Ovary (tissue), 9 donors: ENCODE measurements around the gene CEBPZOS. TPM values are rescaled to one million over a fixed set of nuclear protein-coding genes. Genes with fewer than 3 reads are reported as not detected.

Experiments
- DNase-seq, 5 donors: peaks; one replicate each; pipeline ENCODE4 v3.0.0-alpha.2; 2019 to 2020
- H3K27ac ChIP-seq, 2 donors: fragments of 200-600 bp; one replicate each; pipeline versions ENCODE4 v1.5.1 to v1.8.0; 2019 to 2022
- H3K27me3 ChIP-seq: fragments of 200-600 bp; one replicate; pipeline ENCODE4 v1.8.0; 2022
- H3K36me3 ChIP-seq: fragments of 200-600 bp; sonication (generic); one replicate; pipeline ENCODE4 v1.5.1; 2019
- H3K4me1 ChIP-seq: one replicate; pipeline ENCODE4 v1.8.1; 2013; ENCODE audit warnings: mild to moderate bottlenecking, moderate library complexity; ENCODE audit not compliant: insufficient read depth
- H3K4me3 ChIP-seq: fragments of 200-600 bp; sonication (generic); one replicate; pipeline ENCODE4 v1.5.1; 2017
- H3K9me3 ChIP-seq, 2 donors: fragments of 200-600 bp in 1 of 2; sonication (generic) in 1 of 2; one replicate each; pipeline versions ENCODE4 v1.5.1 to v1.8.1; 2013 to 2019; ENCODE audit warnings: mild to moderate bottlenecking in 1 of 2, moderate library complexity in 1 of 2
- CTCF ChIP-seq, 3 donors: fragments of 450-650 bp in 2 of 3; fragments of 200-600 bp in 1 of 3; IDR thresholded peaks; one replicate each; pipeline versions ENCODE4 v1.5.1 to v1.8.0; 2016 to 2022; ENCODE audit warnings: antibody characterized with exemption in 3 of 3, mild to moderate bottlenecking in 1 of 3
- EP300 ChIP-seq: sonication (generic); formaldehyde crosslinking; IDR thresholded peaks from one replicate; pipeline ENCODE4 v1.6.1; 2017; ENCODE audit warnings: antibody characterized with exemption
- POLR2A ChIP-seq: fragments of 450-650 bp; IDR thresholded peaks from one replicate; pipeline ENCODE4 v1.6.1; 2017; ENCODE audit warnings: antibody characterized with exemption, mild to moderate bottlenecking, moderate library complexity
- WGBS, 3 donors: extraction: QIAGEN DNeasy Blood & Tissue Kit in 1 of 3; methylation state at CpG; one replicate each; pipeline versions ENCODE4 v1.1.5 to v1.1.7; 2013 to 2017; 5-methylcytosine and 5-hydroxymethylcytosine counted together
- intact Hi-C, 4 donors: fragments of 100-400 bp; cut with DNase I; formaldehyde crosslinking; loops; one replicate each; pipeline versions ENCODE4 v1.11.0 to v1.15.1; 2022 to 2023
- polyA plus RNA-seq, 2 donors: library from polyadenylated mRNA; stranded (reverse); fragments of 200-250 nt in 1 of 2; fragments of 350-450 nt in 1 of 2; fragmentation: Illumina TruSeq in 1 of 2; extraction: RNeasy Lipid Tissue Mini Kit (QIAGEN cat#74804) in 1 of 2; gene quantifications; one replicate each; pipeline ENCODE4 v1.2.3, GENCODE V29; 2013 to 2014
- total RNA-seq, 7 donors: library from RNA; depleted of rRNA in 2 of 7; stranded (reverse); fragments of >200 nt in 2 of 7; fragmentation: NEBNext Ultra II Directional in 3 of 7; extraction: Animal tissue kit (Norgen Biotek cat#: 25700) in 3 of 7; gene quantifications; one replicate each; pipeline versions ENCODE4 v1.1.0 to v1.2.4, GENCODE V29; 2016 to 2023
- donor health status: DM: no; HTN: no; CAD: no; lungs with moderate emphysema.
- donor health status: DM: no; HTN: no; CAD: no.
- donor health status: Bipolar disorder and iron deficiency.
- donor health status: DM: yes; HTN: yes; CAD: no.
- donor health status: DM: no; HTN: no; CAD: no.
- donor health status: DM: yes; HTN: yes; CAD: no.

CEBPZOS gene
- total and polyA plus RNA-seq, 9 donors, result 22.6 to 47.4 (median 41.4) TPM

- no peak for TF ChIP-seq POLR2A
- TF ChIP-seq EP300, result no peak
- TF ChIP-seq CTCF (IDR thresholded peaks at IDR 0.05), result no peak
- H3K9me3 ChIP-seq, result no peaks in the 10 kb centered on the region
- H3K27ac ChIP-seq, result no peak overlapping the region
- no peak overlapping the region for H3K4me3 ChIP-seq
- no peak for DNase-seq
- H3K27me3 ChIP-seq, result no peaks in the 10 kb centered on the region
- WGBS, 3 donors, result 95 to 96% (median 95%) methylated on average over 3 of the region's 3 CpGs
- intact Hi-C loops, result no loop called here
- no peaks in the 10 kb centered on the region for H3K36me3 ChIP-seq
- H3K4me1 ChIP-seq, result peaks cover 18% of the 10 kb centered on the region
These were observed 32.5 kb downstream of the CEBPZOS start for GRCh38 chr2:37228788-37229187.

- no peak overlapping the region for H3K27ac ChIP-seq
- H3K4me3 ChIP-seq, result peak overlapping the region; percentile 87
- H3K9me3 ChIP-seq, result no peaks in the 10 kb centered on the region
- intact Hi-C loops, result no loop called here
- no peak for TF ChIP-seq EP300
- no peak for TF ChIP-seq POLR2A
- no peak for TF ChIP-seq CTCF (IDR thresholded peaks at IDR 0.05)
- DNase-seq, result no peak
- H3K36me3 ChIP-seq, result no peaks in the 10 kb centered on the region
- no peaks in the 10 kb centered on the region for H3K27me3 ChIP-seq
- 0 to 2% (median 1%) methylated on average over 8 of the region's 8 CpGs for WGBS, 3 donors
- peaks cover 17% of the 10 kb centered on the region for H3K4me1 ChIP-seq
These were observed 34.3 kb downstream of the CEBPZOS start for GRCh38 chr2:37230581-37230980.

GRCh38 chr2:37231241-37232130 is 35.2 kb downstream of the CEBPZOS start, which contains the start of the genes CEBPZ and NDUFAF7:
TSS of gene CEBPZ (minus strand) at chr2:37231596. CDS start at chr2:37231567, 29 bp downstream.
TSS of gene NDUFAF7 (plus strand) at chr2:37231658. CDS start at chr2:37231706, 48 bp downstream.
- peak within 1 kb of the TSS; percentile 87 for H3K4me3 ChIP-seq
- peaks cover 17% of the 10 kb centered on the region for H3K4me1 ChIP-seq
- no peaks in the 10 kb centered on the region for H3K36me3 ChIP-seq
- H3K27ac ChIP-seq, result peak within 1 kb of the TSS; percentile 18 to 74
- H3K9me3 ChIP-seq, result no peaks in the 10 kb centered on the region
- TF ChIP-seq POLR2A, result peak; percentile 85
- peak; percentile 57 for TF ChIP-seq EP300
- peak in 1 of 3 donors; percentile 20 for TF ChIP-seq CTCF (IDR thresholded peaks at IDR 0.05)
- no peaks in the 10 kb centered on the region for H3K27me3 ChIP-seq
- intact Hi-C loops, result no loop called here
- peak; percentile 88 to 91 (median 90) for DNase-seq
- WGBS, 3 donors, result 0 to 1% (median 0%) methylated on average over 71 to 73 of the region's 73 CpGs

GRCh38 chr2:37232131-37232933 is 36.0 kb downstream of the CEBPZOS start:
- Histone ChIP-seq H3K4me3 (peak overlapping the region; percentile 87), H3K36me3 (no peaks in the 10 kb centered on the region), H3K27me3 (no peaks in the 10 kb centered on the region), H3K9me3 (no peaks in the 10 kb centered on the region), H3K27ac (peak overlapping the region in 1 of 2 donors; percentile 74), H3K4me1 (peaks cover 15% of the 10 kb centered on the region)
- TF ChIP-seq POLR2A (no peak), CTCF (IDR thresholded peaks at IDR 0.05) (no peak), EP300 (no peak)
- 7 to 9% (median 9%) methylated on average over 18 of the region's 18 CpGs for WGBS, 3 donors
- DNase-seq, result peak in 4 of 5 donors; percentile 18 to 44 (median 28)
- intact Hi-C loops, result no loop called here
